Colonic mucosa (tissue), 4 donors: ENCODE results near the gene MCL1. TPM values are rescaled to one million over a fixed set of nuclear protein-coding genes. Genes with fewer than 3 reads are reported as not detected.

Source experiments
- DNase-seq: peaks from one replicate; pipeline ENCODE4 v3.0.0-alpha.2; 2020
- H3K27ac ChIP-seq: fragments of 200-600 bp; one replicate; pipeline ENCODE4 v1.8.0; 2021
- H3K27me3 ChIP-seq: fragments of 200-600 bp; one replicate; pipeline ENCODE4 v1.8.0; 2021
- H3K36me3 ChIP-seq: fragments of 200-600 bp; one replicate; pipeline ENCODE4 v1.8.0; 2021
- H3K4me1 ChIP-seq: fragments of 200-600 bp; one replicate; pipeline ENCODE4 v1.8.0; 2021; ENCODE audit warnings: mild to moderate bottlenecking
- H3K4me3 ChIP-seq: fragments of 200-600 bp; one replicate; pipeline ENCODE4 v1.8.0; 2021
- H3K9ac ChIP-seq, 2 donors: one replicate each; pipeline ENCODE4 v1.7.0; 2013; ENCODE audit warnings: control low read depth in 2 of 2, low read depth in 2 of 2, low read length in 2 of 2
- H3K9me3 ChIP-seq: fragments of 200-600 bp; one replicate; pipeline ENCODE4 v1.8.0; 2021
- intact Hi-C: fragments of 100-400 bp; cut with DNase I; formaldehyde crosslinking; loops from one replicate; pipeline ENCODE4 v1.14.1; 2022
- total RNA-seq, 2 donors: library from RNA; stranded (reverse); fragmentation: NEBNext Ultra II Directional in 1 of 2; extraction: Animal tissue kit (Norgen Biotek cat#: 25700) in 1 of 2; gene quantifications; one replicate each; pipeline ENCODE4 v1.2.1, GENCODE V29; 2021
- TF ChIP-seq, protein P1 (sequence below): fragments of 200-600 bp; IDR thresholded peaks from one replicate; pipeline ENCODE4 v1.8.0; 2022; ENCODE audit warnings: antibody characterized with exemption, mild to moderate bottlenecking
- donor health status: healthy.
- donor health status: DM: no; HTN: no; CAD: no.
- donor health status: DM: no; HTN: no; CAD: no.

Gene MCL1
- total RNA-seq, 2 donors from 2014 or later: 151 to 285 TPM

DNA sequence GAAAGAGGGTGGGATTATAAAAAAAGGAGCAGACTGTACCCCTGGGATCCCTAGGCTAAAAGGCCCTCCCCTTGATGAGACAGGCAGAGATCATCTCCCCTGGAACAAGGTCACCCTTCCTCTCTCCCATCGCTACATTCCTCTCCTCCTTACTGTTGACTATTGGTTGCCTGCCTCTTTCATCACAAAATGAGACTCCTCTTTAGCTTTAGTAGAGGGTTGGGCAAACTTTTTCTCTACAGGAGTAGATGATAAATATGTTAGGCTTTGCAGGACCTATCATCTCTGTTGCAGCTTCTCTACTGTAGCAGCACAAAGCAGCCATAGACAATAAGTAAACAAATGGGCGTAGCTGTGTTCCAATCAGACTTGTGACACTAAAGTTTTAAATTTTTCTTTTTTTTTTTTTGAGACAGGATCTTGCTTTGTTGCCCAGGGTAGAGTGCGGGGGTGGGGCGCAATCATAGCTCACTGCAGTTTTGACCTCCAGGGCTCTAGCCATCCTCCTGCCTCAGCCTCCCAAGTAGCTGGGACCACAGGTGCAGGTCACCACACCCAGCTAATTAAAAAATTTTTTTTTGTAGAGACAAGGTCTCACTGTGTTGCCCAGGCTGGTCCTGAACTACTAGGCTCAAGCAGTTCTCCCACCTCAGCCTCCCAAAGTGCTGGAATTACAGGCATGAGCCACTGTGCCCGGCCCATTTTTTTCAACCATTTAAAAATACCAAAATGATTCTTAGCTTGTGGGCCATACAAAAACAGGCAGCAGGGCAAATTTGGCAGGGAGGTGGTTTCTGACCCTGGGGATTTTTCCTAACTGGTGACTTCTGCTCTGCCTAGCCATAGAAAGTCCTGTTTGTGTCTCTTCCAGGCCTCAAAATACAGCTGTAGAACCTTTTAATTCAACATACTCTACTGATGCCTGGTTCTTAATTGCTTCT, 15.1 kb downstream of the MCL1 start:
- Histone ChIP-seq H3K27ac (peak overlapping the region; percentile 98), H3K4me3 (no peak overlapping the region), H3K4me1 (peaks cover 46% of the 10 kb centered on the region), H3K9me3 (no peaks in the 10 kb centered on the region), H3K27me3 (no peaks in the 10 kb centered on the region), H3K9ac (peak overlapping the region; percentile 48 to 98), H3K36me3 (no peaks in the 10 kb centered on the region)
- DNase-seq: no peak
- intact Hi-C loops: loop anchor here (10.0 kb wide), 1 partner anchor 360 kb away; the partner anchor contains the start of gene SETDB1
- TF ChIP-seq, protein P1, sequence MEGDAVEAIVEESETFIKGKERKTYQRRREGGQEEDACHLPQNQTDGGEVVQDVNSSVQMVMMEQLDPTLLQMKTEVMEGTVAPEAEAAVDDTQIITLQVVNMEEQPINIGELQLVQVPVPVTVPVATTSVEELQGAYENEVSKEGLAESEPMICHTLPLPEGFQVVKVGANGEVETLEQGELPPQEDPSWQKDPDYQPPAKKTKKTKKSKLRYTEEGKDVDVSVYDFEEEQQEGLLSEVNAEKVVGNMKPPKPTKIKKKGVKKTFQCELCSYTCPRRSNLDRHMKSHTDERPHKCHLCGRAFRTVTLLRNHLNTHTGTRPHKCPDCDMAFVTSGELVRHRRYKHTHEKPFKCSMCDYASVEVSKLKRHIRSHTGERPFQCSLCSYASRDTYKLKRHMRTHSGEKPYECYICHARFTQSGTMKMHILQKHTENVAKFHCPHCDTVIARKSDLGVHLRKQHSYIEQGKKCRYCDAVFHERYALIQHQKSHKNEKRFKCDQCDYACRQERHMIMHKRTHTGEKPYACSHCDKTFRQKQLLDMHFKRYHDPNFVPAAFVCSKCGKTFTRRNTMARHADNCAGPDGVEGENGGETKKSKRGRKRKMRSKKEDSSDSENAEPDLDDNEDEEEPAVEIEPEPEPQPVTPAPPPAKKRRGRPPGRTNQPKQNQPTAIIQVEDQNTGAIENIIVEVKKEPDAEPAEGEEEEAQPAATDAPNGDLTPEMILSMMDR: no peak

DNA sequence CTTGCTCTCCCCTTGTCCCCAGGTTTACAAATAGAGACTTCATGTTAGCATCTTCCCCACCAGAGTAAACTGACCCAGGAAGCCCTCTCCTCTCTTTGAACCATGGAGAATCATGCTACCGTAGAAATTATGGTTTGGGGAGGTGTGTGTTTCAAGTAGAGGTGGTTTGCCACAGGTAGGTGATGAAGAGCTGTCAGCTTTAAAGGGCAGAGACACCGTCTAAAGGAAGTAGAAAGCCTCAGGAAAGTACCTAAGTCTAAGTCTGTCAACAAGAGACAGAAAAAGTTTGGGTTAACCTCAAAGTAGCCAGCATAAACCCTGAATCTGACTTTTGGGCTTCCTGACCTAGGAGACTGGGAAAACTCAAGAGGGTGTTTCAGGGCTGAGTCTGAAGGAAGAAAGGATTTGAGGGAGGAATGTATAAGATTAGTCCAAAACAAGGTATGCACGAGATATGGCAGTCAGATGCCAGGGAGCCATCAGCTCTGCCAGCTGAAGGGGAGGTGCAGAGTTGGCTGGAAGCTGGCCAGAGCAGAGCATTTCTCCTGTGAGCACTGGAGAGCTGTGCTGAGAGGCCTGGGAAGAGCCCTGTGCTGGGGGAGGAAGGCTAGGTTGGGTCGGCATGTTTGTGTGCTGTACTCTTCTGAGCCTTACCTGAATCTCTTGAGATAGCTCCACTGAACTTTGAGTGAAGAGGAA, 15.9 kb downstream of the MCL1 start:
- Histone ChIP-seq H3K9me3 (no peaks in the 10 kb centered on the region), H3K4me1 (peaks cover 45% of the 10 kb centered on the region), H3K9ac (peak overlapping the region; percentile 68 to 98), H3K27me3 (no peaks in the 10 kb centered on the region), H3K4me3 (no peak overlapping the region), H3K27ac (peak overlapping the region; percentile 98), H3K36me3 (no peaks in the 10 kb centered on the region)
- DNase-seq: peak; percentile 77
- TF ChIP-seq, protein P1: no peak
- intact Hi-C loops: loop anchor here (10.0 kb wide), 1 partner anchor 361 kb away; the partner anchor contains the start of gene SETDB1

DNA sequence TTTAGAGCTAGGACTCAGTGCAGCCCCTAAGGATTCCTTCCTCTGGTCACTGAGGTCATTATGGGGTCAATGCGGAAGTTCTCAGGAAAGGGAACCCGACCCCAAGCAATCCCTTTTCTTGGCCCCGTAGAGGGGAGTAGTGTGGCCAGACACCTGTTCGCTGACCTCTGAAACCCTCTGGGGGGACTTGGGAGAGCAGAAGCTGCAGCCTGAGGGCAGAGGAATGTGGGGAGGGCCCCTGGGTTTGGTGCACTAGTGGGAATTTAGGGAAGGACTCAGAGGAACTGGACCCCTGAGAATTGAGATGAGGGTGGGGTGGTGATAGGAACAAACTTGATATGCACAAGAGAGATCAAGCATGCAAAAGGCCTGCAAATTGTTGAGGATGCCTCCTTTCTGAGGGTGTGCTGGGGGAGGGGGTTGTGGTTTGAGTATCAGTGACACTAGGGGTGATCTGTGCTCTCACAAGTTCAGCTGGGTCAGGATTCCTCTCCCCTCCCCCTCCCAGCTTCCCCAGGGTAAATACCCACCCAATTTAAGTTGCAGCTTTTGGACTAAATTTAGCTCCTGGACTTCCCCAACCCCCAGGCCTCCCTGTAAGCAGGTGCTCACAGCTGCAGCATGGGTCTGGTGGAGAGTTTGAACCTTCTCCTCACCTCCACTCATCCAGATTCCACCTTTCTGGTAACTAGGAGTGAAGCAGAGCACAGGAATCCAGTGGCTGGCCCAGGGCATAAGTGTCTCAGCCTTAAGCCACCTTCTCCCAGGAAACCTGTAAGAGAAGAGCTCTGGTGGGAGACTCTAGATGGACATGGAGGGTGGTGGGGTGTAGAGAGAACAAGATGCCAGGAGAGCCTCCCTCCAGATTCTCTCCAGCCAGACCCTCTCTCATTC, 16.7 kb downstream of the MCL1 start:
- peak overlapping the region; percentile 42 for H3K4me3 ChIP-seq
- TF ChIP-seq, protein P1: no peak
- no peaks in the 10 kb centered on the region for H3K27me3 ChIP-seq
- H3K9me3 ChIP-seq: no peaks in the 10 kb centered on the region
- intact Hi-C loops: loop anchor here (10.0 kb wide), 1 partner anchor 362 kb away; the partner anchor contains the start of gene SETDB1
- no peaks in the 10 kb centered on the region for H3K36me3 ChIP-seq
- peak overlapping the region; percentile 93 to 98 for H3K9ac ChIP-seq
- DNase-seq: peak; percentile 67
- H3K4me1 ChIP-seq: peaks cover 44% of the 10 kb centered on the region
- H3K27ac ChIP-seq: peak overlapping the region; percentile 98

DNA sequence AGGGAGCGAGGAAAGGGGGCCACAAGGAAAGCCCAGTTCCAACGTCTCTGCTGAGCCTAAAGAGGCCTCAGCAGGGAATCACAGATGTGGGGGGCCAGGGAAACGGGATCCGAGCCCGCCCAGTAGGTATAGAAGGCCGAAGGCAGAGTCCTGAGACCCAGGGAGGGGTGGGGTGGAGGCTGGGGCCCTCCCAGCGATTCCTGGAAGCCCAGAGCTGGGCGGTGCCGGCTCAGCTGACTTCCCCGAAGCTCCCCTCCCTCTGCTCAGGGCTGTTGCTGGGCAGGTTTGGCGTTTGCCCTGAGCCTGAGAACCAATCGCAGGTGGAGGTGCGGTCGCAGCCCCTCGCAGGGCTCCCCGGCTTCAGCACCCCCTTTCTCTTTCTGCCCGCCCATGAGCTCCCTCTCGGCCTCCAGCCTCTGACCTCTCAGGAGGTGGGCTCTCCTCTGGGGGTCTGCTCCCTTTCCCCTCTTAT, 17.4 kb downstream of the MCL1 start:
- no peaks in the 10 kb centered on the region for H3K27me3 ChIP-seq
- H3K27ac ChIP-seq: peak overlapping the region; percentile 98
- peak; percentile 96 for DNase-seq
- intact Hi-C loops: loop anchor here (2.0 to 10.0 kb wide), 2 partner anchors 59 to 363 kb away; partner anchors contain the start of gene SETDB1
- TF ChIP-seq, protein P1: no peak
- no peaks in the 10 kb centered on the region for H3K9me3 ChIP-seq
- peak overlapping the region; percentile 42 for H3K4me3 ChIP-seq
- H3K4me1 ChIP-seq: peaks cover 41% of the 10 kb centered on the region
- peak overlapping the region; percentile 93 to 98 for H3K9ac ChIP-seq
- no peaks in the 10 kb centered on the region for H3K36me3 ChIP-seq
